ENCODE data around the gene ZNF732. TPM values are rescaled to one million over a fixed set of nuclear protein-coding genes. Genes with fewer than 3 reads are reported as not detected.

The ZNF732 gene
- not detected for total RNA-seq (2013)
- polyA plus RNA-seq, result not detected
- not detected in 2 replicates for polyA minus RNA-seq
- total RNA-seq, result 0 to 0.46 (median 0) reads per million in 11 experiments

DNA sequence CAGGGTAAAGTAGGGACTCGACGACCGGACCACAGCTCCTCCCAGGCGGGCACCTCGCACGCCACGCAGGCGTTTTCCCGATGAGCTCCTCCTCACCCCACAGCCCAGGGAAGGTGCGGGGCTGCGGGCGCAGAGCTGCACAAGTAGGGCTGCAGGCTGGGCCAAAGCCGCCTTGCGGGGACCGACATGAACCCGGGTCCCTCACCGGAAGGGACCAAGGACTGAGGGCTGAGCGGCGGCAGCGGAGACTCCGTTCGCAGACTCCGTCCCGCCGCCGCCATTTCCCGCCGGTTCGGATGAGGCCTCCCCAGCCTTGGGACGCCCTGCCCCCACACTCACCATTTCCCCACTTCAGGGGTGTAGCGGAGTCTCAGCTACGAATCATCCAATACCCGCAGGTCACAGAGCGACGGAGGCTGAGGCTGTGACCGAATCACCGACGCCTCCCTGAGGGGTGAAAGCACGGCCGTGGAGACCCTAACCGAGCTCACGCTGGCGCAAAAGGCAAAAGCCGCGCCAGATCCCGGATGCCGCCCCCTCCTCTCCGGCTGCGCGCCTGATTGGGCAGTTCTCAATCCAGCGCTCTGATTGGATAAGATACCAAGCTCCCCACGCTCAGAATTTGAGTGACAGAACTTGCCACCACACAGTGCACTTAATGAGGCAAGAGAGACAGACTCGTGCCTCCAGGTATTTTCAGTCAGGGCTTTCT lies at the start of gene ZNF732:
Gene ZNF732 (minus strand): TSS at position 506 of the 712 bp plus-strand sequence. CDS start 164 bp downstream, at position 342.
- Mint-ChIP-seq H3K27me3 (ENCODE audit: low read depth in 3 of 3) (peaks cover 23 to 28% (median 25%) of the 10 kb centered on the region in 3 donors), H3K4me1 (peaks cover 9% of the 10 kb centered on the region), H3K4me3 (peak within 1 kb of the TSS; percentile 34 to 78), H3K9me3 (peaks cover 35 to 76% (median 63%) of the 10 kb centered on the region in 7 donors), H3K27ac (peak within 1 kb of the TSS in 1 of 7 donors; percentile 26), H3K36me3 (peaks cover 4 to 5% of the 10 kb centered on the region in 2 donors)
- Histone ChIP-seq H3K79me2 (ENCODE audit: insufficient read depth, low read length) (no peaks in the 10 kb centered on the region), H3K4me1 (ENCODE audit: control insufficient read depth in 1 of 2, insufficient read depth in 2 of 2, low read length in 2 of 2) (no peaks in the 10 kb centered on the region), H3K4me2 (replicated peaks; ENCODE audit: extremely low read depth, low read length, poor library complexity, severe bottlenecking) (no peak within 1 kb of the TSS), H3K4me3 (replicated peaks in 1 of 3; ENCODE audit: low read depth in 2 of 3, low read length in 3 of 3) (no peak within 1 kb of the TSS), H3K9ac (ENCODE audit: insufficient read depth, low read length, poor library complexity, severe bottlenecking) (no peak within 1 kb of the TSS), H3K36me3 (replicated peaks in 1 of 2; ENCODE audit: control insufficient read depth in 1 of 2, insufficient read depth in 2 of 2, low read length in 2 of 2) (no peaks in the 10 kb centered on the region), H4K20me1 (ENCODE audit: insufficient read depth, low read length) (no peaks in the 10 kb centered on the region), H3K27me3 (ENCODE audit: control insufficient read depth in 2 of 2, insufficient read depth in 2 of 2, low read length in 2 of 2) (peaks cover 0 to 17% of the 10 kb centered on the region in 2 donors), H3K27ac (ENCODE audit: low read depth in 1 of 2, low read length in 2 of 2) (no peak within 1 kb of the TSS), H3K9me3 (replicated peaks in 1 of 2; ENCODE audit: control insufficient read depth in 1 of 2, insufficient read depth in 1 of 2, low read length in 2 of 2) (peaks cover 62 to 72% of the 10 kb centered on the region in 2 donors), H2AFZ (ENCODE audit: insufficient read depth, low read depth, low read length, poor library complexity, severe bottlenecking) (no peak within 1 kb of the TSS)
- no peak for DNase-seq
- TF ChIP-seq, protein P1, sequence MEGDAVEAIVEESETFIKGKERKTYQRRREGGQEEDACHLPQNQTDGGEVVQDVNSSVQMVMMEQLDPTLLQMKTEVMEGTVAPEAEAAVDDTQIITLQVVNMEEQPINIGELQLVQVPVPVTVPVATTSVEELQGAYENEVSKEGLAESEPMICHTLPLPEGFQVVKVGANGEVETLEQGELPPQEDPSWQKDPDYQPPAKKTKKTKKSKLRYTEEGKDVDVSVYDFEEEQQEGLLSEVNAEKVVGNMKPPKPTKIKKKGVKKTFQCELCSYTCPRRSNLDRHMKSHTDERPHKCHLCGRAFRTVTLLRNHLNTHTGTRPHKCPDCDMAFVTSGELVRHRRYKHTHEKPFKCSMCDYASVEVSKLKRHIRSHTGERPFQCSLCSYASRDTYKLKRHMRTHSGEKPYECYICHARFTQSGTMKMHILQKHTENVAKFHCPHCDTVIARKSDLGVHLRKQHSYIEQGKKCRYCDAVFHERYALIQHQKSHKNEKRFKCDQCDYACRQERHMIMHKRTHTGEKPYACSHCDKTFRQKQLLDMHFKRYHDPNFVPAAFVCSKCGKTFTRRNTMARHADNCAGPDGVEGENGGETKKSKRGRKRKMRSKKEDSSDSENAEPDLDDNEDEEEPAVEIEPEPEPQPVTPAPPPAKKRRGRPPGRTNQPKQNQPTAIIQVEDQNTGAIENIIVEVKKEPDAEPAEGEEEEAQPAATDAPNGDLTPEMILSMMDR (IDR thresholded peaks at IDR 0.05), result no peak
- 13% methylated on average over 52 of the region's 53 CpGs for WGBS (ENCODE audit: insufficient coverage)
- intact Hi-C loops (cut with micrococcal nuclease), result no loop called here

DNA sequence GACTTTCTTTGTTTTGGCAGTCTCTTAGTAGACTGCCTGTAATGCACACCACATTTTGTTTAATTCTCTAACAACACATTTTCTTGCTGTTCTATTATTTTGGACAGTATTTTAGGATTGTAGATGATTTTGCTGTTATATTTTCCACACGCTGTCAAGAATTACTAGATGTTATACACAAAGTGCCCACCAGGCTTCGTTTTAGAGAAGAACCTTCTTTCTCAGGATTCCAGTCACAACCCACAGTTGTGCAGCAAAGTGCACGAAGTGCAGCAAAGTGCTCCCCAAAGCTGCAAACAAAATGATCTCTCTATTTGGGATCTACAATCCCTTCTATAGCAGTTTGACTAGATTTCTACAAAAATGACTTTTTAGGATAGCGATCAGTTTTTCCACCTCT lies 34.7 kb upstream of the ZNF732 start:
- Mint-ChIP-seq H3K4me3 (no peak overlapping the region), H3K36me3 (peaks cover 46 to 59% of the 10 kb centered on the region in 2 donors), H3K4me1 (peaks cover 20% of the 10 kb centered on the region), H3K9me3 (peaks cover 30 to 76% (median 64%) of the 10 kb centered on the region in 7 donors), H3K27ac (no peak overlapping the region), H3K27me3 (ENCODE audit: low read depth in 3 of 3) (peaks cover 2 to 4% (median 2%) of the 10 kb centered on the region in 3 donors)
- peaks cover 0 to 3% of the 10 kb centered on the region in 2 donors for H3K27me3 ChIP-seq (ENCODE audit: control insufficient read depth in 2 of 2, insufficient read depth in 2 of 2, low read length in 2 of 2)
- TF ChIP-seq, protein P1 (IDR thresholded peaks at IDR 0.05), result no peak
- H3K9me3 ChIP-seq (replicated peaks in 1 of 2; ENCODE audit: control insufficient read depth in 1 of 2, insufficient read depth in 1 of 2, low read length in 2 of 2), result peaks cover 49 to 61% of the 10 kb centered on the region in 2 donors
- H3K79me2 ChIP-seq (ENCODE audit: insufficient read depth, low read length), result peaks cover 55% of the 10 kb centered on the region
- no peak overlapping the region for H3K9ac ChIP-seq (ENCODE audit: insufficient read depth, low read length, poor library complexity, severe bottlenecking)
- intact Hi-C loops (cut with micrococcal nuclease), result no loop called here
- H3K4me3 ChIP-seq (replicated peaks in 1 of 3; ENCODE audit: low read depth in 2 of 3, low read length in 3 of 3), result no peak overlapping the region
- DNase-seq, result no peak
- no peak overlapping the region for H2AFZ ChIP-seq (ENCODE audit: insufficient read depth, low read depth, low read length, poor library complexity, severe bottlenecking)
- no peak overlapping the region for H3K4me2 ChIP-seq (replicated peaks; ENCODE audit: extremely low read depth, low read length, poor library complexity, severe bottlenecking)
- WGBS (ENCODE audit: insufficient coverage), result 93% methylated on average over 3 of the region's 4 CpGs
- no peaks in the 10 kb centered on the region for H4K20me1 ChIP-seq (ENCODE audit: insufficient read depth, low read length)
- H3K36me3 ChIP-seq (replicated peaks in 1 of 2; ENCODE audit: control insufficient read depth in 1 of 2, insufficient read depth in 2 of 2, low read length in 2 of 2), result peaks cover 10 to 60% of the 10 kb centered on the region in 2 donors
- H3K4me1 ChIP-seq (ENCODE audit: control insufficient read depth in 1 of 2, insufficient read depth in 2 of 2, low read length in 2 of 2), result peaks cover 14 to 26% of the 10 kb centered on the region in 2 donors
- no peak overlapping the region for H3K27ac ChIP-seq (ENCODE audit: low read depth in 1 of 2, low read length in 2 of 2)

Measured in CD14-positive monocyte (primary cell).